NCI-H2081 (cell line): ENCODE measurements around the gene UBXN1.
A peak's percentile ranks its signal among the peaks of the same experiment; 100 is the strongest.

Experiments used
- DNase-seq, 2 experiments: peaks; one replicate each; lab custom pipeline; 2025; lab: John Stamatoyannopoulos, UW

UBXN1 gene

GRCh38 chr11:62645946-62646824 lies 32.7 kb downstream of the UBXN1 start, which contains the start of gene GANAB:
GANAB (minus strand) TSS chr11:62646613; CDS start chr11:62646599, 14 bp downstream.
- peak; percentile 98 to 99 for DNase-seq

GRCh38 chr11:62645671-62645945 lies 33.3 kb downstream of the UBXN1 start:
- DNase-seq: no peak

- no peak for DNase-seq
Observed at GRCh38 chr11:62644220-62644619, 34.7 kb downstream of the UBXN1 start.

GRCh38 chr11:62632492-62632891 lies 46.4 kb downstream of the UBXN1 start:
- DNase-seq: no peak

- no peak for DNase-seq
Observed at GRCh38 chr11:62627713-62628112, 51.2 kb downstream of the UBXN1 start.
